ENCODE data around the gene PDZRN3.

DNA sequence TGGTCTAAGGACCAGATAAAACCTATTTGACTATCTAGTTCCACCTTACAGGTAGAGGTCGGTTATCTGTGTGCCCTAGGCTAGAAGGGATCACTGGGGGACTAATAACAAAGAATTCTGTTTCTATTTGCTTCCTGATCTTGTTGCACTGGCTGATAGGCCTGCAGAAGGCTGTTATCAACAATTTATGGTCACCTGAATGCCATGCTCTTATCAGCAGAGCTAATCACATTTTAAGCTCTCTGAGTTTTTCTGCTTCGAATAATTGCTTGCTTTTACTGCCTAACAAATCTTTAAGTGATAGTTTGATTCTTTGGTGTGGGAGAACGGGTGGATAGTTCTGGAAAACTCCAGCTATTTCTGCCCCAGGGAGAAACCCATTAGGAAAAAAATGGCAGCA is 263.1 kb downstream of the PDZRN3 start:
- TF ChIP-seq, protein P1, sequence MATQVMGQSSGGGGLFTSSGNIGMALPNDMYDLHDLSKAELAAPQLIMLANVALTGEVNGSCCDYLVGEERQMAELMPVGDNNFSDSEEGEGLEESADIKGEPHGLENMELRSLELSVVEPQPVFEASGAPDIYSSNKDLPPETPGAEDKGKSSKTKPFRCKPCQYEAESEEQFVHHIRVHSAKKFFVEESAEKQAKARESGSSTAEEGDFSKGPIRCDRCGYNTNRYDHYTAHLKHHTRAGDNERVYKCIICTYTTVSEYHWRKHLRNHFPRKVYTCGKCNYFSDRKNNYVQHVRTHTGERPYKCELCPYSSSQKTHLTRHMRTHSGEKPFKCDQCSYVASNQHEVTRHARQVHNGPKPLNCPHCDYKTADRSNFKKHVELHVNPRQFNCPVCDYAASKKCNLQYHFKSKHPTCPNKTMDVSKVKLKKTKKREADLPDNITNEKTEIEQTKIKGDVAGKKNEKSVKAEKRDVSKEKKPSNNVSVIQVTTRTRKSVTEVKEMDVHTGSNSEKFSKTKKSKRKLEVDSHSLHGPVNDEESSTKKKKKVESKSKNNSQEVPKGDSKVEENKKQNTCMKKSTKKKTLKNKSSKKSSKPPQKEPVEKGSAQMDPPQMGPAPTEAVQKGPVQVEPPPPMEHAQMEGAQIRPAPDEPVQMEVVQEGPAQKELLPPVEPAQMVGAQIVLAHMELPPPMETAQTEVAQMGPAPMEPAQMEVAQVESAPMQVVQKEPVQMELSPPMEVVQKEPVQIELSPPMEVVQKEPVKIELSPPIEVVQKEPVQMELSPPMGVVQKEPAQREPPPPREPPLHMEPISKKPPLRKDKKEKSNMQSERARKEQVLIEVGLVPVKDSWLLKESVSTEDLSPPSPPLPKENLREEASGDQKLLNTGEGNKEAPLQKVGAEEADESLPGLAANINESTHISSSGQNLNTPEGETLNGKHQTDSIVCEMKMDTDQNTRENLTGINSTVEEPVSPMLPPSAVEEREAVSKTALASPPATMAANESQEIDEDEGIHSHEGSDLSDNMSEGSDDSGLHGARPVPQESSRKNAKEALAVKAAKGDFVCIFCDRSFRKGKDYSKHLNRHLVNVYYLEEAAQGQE (IDR thresholded peaks at IDR 0.05; ENCODE audit: low read depth) = no peak
- TF ChIP-seq, protein P2, sequence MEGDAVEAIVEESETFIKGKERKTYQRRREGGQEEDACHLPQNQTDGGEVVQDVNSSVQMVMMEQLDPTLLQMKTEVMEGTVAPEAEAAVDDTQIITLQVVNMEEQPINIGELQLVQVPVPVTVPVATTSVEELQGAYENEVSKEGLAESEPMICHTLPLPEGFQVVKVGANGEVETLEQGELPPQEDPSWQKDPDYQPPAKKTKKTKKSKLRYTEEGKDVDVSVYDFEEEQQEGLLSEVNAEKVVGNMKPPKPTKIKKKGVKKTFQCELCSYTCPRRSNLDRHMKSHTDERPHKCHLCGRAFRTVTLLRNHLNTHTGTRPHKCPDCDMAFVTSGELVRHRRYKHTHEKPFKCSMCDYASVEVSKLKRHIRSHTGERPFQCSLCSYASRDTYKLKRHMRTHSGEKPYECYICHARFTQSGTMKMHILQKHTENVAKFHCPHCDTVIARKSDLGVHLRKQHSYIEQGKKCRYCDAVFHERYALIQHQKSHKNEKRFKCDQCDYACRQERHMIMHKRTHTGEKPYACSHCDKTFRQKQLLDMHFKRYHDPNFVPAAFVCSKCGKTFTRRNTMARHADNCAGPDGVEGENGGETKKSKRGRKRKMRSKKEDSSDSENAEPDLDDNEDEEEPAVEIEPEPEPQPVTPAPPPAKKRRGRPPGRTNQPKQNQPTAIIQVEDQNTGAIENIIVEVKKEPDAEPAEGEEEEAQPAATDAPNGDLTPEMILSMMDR (IDR thresholded peaks at IDR 0.05 in 2 of 3, conservative IDR thresholded peaks at IDR 0.05 in 1 of 3; ENCODE audit: borderline replicate concordance in 1 of 3, insufficient read depth in 1 of 3, low read depth in 2 of 3, low read length in 2 of 3) = no peak
- TF ChIP-seq CEBPB (IDR thresholded peaks at IDR 0.05; ENCODE audit: low read depth) (no peak), EZH2 (IDR thresholded peaks at IDR 0.05) (no peak), YY1 (IDR thresholded peaks at IDR 0.05; ENCODE audit: extremely low read depth, insufficient replicate concordance, low read depth, low read length) (no peak), POLR2A (IDR thresholded peaks at IDR 0.05; ENCODE audit: borderline replicate concordance, extremely low read depth, insufficient read depth, insufficient read length) (no peak), ZNF274 (IDR thresholded peaks at IDR 0.05; ENCODE audit: low read depth, low read length) (no peak), POLR2AphosphoS5 (IDR thresholded peaks at IDR 0.05; ENCODE audit: low read depth, low read length) (no peak), TCF7L2 (IDR thresholded peaks at IDR 0.05; ENCODE audit: borderline replicate concordance, extremely low read depth, insufficient read depth, insufficient read length) (no peak), FOSL1 (IDR thresholded peaks at IDR 0.05; ENCODE audit: low read depth) (no peak), EZH2phosphoT487 (IDR thresholded peaks at IDR 0.05; ENCODE audit: borderline replicate concordance) (no peak), CBX3 (IDR thresholded peaks at IDR 0.05; ENCODE audit: low read depth) (no peak), ZFX (IDR thresholded peaks at IDR 0.05) (no peak)
- TF ChIP-seq, protein P3, sequence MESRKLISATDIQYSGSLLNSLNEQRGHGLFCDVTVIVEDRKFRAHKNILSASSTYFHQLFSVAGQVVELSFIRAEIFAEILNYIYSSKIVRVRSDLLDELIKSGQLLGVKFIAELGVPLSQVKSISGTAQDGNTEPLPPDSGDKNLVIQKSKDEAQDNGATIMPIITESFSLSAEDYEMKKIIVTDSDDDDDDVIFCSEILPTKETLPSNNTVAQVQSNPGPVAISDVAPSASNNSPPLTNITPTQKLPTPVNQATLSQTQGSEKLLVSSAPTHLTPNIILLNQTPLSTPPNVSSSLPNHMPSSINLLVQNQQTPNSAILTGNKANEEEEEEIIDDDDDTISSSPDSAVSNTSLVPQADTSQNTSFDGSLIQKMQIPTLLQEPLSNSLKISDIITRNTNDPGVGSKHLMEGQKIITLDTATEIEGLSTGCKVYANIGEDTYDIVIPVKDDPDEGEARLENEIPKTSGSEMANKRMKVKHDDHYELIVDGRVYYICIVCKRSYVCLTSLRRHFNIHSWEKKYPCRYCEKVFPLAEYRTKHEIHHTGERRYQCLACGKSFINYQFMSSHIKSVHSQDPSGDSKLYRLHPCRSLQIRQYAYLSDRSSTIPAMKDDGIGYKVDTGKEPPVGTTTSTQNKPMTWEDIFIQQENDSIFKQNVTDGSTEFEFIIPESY (IDR thresholded peaks at IDR 0.05; ENCODE audit: extremely low read depth, insufficient replicate concordance, low read length) = no peak

Measured in HCT116 (cell line).